Omental fat pad (tissue), 4 donors: ENCODE data around the gene IGFN1. TPM values are rescaled to one million over a fixed set of nuclear protein-coding genes. Genes with fewer than 3 reads are reported as not detected.

Experiments used
- ATAC-seq: fragments of 150-250 bp; one replicate; pipeline ENCODE4 v1.9.1; 2016; ENCODE audit warnings: mild to moderate bottlenecking, moderate library complexity; ENCODE audit not compliant: low FRiP score
- DNase-seq: peaks from one replicate; pipeline ENCODE4 v3.0.0-alpha.2; 2019; ENCODE audit warnings: low spot score
- CTCF ChIP-seq, 3 donors: fragments of 450-650 bp; IDR thresholded peaks; one replicate each; pipeline ENCODE4 v1.5.1; 2016 to 2017; ENCODE audit warnings: antibody characterized with exemption in 3 of 3, mild to moderate bottlenecking in 3 of 3, moderate library complexity in 2 of 3
- total RNA-seq, 4 donors: library from RNA; depleted of rRNA; stranded (reverse); fragments of >200 nt; gene quantifications; one replicate each; pipeline ENCODE4 v1.1.0, GENCODE V29; 2016

IGFN1 gene
- total RNA-seq, 4 donors from 2014 or later: 0.12 TPM; not detected in 3

DNA sequence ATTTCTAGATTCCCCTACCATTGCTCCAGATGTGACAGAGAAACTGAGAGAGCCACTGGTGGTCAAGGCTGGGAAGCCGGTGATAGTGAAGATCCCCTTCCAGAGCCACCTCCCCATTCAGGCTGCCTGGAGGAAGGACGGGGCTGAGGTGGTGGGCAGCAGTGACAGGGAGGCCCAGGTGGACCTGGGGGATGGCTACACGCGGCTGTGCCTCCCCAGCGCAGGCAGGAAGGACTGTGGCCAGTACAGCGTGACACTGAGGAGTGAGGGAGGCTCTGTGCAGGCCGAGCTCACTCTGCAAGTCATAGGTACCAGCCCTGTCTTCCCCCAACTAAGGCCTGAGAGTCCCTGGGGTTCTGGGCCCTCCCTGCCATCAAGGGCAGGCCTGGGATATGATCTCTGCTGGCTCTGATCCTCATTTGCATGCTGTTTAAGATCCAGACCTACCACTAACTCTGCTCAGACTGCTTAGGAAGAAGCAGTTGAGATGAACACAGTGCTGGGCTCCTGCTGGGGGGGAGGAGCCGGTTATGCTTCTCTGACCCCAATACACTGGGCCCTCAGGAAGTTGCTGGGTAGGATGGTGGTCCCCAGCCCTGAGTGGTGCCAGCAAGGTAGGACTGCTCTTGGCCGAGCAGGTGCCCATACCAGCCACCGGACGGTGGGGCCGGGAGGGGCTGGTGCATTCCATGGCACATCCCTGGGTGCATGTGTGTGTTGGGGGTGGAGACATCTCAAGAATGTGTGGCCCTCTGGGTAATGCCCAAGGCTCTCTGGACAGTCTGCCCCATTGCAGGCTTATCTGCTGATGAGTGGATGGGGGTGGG, 25.1 kb downstream of the IGFN1 start:
- no peak for DNase-seq
- no peak for ATAC-seq
- TF ChIP-seq CTCF (IDR thresholded peaks at IDR 0.05): no peak

DNA sequence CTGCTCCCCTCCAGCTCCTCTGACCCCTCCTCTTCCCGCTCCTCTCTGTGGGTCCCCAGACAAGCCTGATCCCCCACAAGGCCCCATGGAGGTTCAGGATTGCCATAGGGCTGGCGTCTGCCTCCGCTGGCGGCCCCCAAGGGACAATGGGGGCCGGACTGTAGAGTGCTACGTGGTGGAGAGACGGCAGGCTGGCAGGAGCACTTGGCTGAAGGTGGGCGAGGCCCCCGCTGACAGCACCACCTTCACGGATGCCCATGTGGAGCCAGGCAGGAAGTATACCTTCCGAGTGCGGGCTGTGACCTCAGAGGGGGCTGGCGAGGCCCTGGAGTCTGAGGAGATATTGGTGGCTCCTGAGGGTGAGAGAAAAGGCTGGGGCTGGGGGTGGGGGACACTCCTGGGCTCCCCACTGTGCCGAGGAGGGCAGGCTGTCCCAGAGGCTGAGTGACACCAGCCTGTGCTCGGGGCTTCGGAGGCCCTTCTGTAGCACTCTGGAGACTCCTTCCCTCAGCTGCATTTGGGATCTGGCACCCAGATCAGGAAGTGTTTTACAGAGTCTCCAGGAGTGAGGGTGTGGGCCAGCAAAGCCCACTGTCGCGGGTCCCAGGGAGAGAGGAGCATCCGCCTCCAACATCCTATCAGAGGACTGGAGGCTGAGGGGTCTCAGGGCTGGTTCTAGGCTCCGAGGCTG, 25.9 kb downstream of the IGFN1 start:
- TF ChIP-seq CTCF (IDR thresholded peaks at IDR 0.05): no peak
- no peak for DNase-seq
- ATAC-seq: no peak

DNA sequence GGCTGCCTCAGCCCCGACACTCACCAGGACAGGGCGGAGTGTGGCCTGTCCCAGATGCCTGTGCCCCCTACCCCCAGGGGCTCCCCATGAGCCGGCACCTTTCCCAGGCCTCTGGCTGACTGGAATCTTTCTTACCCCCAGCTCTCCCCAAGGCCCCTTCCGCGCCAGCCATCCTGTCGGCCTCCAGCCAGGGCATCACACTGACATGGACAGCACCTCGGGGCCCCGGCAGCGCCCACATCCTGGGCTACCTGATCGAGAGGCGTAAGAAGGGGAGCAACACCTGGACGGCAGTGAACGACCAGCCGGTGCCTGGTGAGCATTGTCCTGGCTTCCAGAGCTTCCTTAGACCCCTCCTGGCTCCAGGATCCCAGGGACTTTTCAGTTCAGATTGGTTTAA, 26.5 kb downstream of the IGFN1 start:
- no peak for TF ChIP-seq CTCF (IDR thresholded peaks at IDR 0.05)
- ATAC-seq (no peak), DNase-seq (no peak)

DNA sequence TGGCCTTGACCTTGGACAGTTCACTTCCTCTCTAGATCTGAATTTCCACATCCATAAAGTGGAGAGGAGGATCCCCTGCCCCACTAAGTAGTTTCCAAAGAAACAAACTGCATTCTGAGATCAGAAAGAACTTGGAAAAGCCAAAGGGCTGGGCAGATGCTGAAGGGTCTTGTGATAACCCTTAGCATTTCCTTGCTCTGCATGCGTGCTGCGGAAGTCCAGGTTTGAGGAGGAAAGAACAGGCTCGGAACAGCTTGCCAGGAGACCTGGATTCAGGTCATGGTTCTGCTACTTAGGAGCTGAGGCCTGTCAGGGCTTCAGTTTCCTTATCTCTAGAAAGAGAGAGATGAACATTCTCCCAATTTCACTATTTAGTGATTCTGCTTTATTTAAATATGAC, 27.2 kb downstream of the IGFN1 start:
- DNase-seq (no peak), ATAC-seq (no peak)
- no peak for TF ChIP-seq CTCF (IDR thresholded peaks at IDR 0.05)

DNA sequence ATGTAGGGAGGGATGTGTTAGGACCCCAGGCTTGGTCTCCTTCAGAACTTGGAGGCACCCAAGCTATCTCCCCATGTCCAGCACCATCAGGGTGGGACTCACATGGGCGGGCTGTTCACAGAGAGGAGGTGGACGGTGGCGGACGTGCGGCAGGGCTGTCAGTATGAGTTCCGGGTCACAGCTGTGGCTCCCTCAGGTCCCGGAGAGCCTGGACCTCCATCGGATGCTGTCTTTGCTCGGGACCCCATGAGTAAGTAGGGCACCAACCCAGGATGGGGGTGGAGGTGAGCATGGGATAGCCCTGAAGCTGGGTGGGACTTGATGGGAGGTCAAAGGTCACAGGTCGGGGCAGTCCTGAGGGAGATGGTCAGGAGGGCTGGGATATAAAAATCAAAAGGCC, 27.8 kb downstream of the IGFN1 start:
- ATAC-seq: no peak
- DNase-seq: no peak
- TF ChIP-seq CTCF (IDR thresholded peaks at IDR 0.05): no peak

- no peak for ATAC-seq
- DNase-seq: no peak
- no peak for TF ChIP-seq CTCF (IDR thresholded peaks at IDR 0.05)
These were observed 29.1 kb downstream of the IGFN1 start for GRCh38 chr1:201219481-201220387.
